RPMI7951 (cell line): Measurements from ENCODE around the gene ANKRD63. TPM values are rescaled to one million over a fixed set of nuclear protein-coding genes. Genes with fewer than 3 reads are reported as not detected.
A peak's percentile ranks its signal among the peaks of the same experiment; 100 is the strongest.

Experiments
- DNase-seq: peaks from one replicate; pipeline ENCODE4 v3.0.0-alpha.2; 2012; ENCODE audit warnings: low read depth
- total RNA-seq: library from RNA; depleted of rRNA; stranded (reverse); fragments of >200 nt; shearing (Covaris generic); gene quantifications from 2 replicates; pipeline ENCODE4 v1.2.3, GENCODE V29; 2014; rRNA removed

ANKRD63 gene
- total RNA-seq, 1 experiment from 2014 or later = not detected

GRCh38 chr15:40243126-40243810, 39.6 kb downstream of the ANKRD63 start:
- DNase-seq = no peak

- no peak for DNase-seq
Measured at GRCh38 chr15:40242601-40243000, 40.3 kb downstream of the ANKRD63 start.

- no peak for DNase-seq
Measured at GRCh38 chr15:40242213-40242599, 40.7 kb downstream of the ANKRD63 start.

GRCh38 chr15:40241269-40242212, 41.3 kb downstream of the ANKRD63 start:
- DNase-seq = no peak

GRCh38 chr15:40240619-40241221, 42.1 kb downstream of the ANKRD63 start:
- DNase-seq = peak; percentile 40

GRCh38 chr15:40239693-40240618, 42.9 kb downstream of the ANKRD63 start:
- peak; percentile 68 for DNase-seq

- no peak for DNase-seq
Measured at GRCh38 chr15:40239404-40239692, 43.5 kb downstream of the ANKRD63 start.

- DNase-seq = peak; percentile 77
Measured at GRCh38 chr15:40238532-40239403, 44.1 kb downstream of the ANKRD63 start, which contains the start of gene PAK6. Gene PAK6, plus strand, starts transcription at chr15:40239063. Its CDS starts 25,723 bp downstream, at chr15:40264786.

GRCh38 chr15:40235201-40235885, 47.5 kb downstream of the ANKRD63 start:
- no peak for DNase-seq

GRCh38 chr15:40234783-40235182, 48.1 kb downstream of the ANKRD63 start:
- peak; percentile 53 for DNase-seq

- peak; percentile 27 for DNase-seq
Measured at GRCh38 chr15:40233727-40234577, 48.9 kb downstream of the ANKRD63 start.

GRCh38 chr15:40232625-40233070, 50.2 kb downstream of the ANKRD63 start:
- peak; percentile 97 for DNase-seq

Other genes starting within 250 kb of the ANKRD63 start
- 404 and 461 TPM in 2 replicates for gene SRP14, start 243.9 kb downstream of the ANKRD63 start, total RNA-seq
- gene BMF, start 174.2 kb downstream of the ANKRD63 start, total RNA-seq = 13.8 and 13.9 TPM in 2 replicates
- gene BUB1B, start 122.0 kb downstream of the ANKRD63 start, total RNA-seq = 108 and 126 TPM in 2 replicates
- 7.9 and 9.5 TPM in 2 replicates for gene PAK6, start 44.0 kb downstream of the ANKRD63 start, total RNA-seq
- gene PLCB2, start 24.9 kb upstream of the ANKRD63 start, total RNA-seq = 1.4 and 1.6 TPM in 2 replicates
- gene INAFM2, start 40.6 kb upstream of the ANKRD63 start, total RNA-seq = 23.0 and 25.6 TPM in 2 replicates
- gene CCDC9B, start 57.9 kb upstream of the ANKRD63 start, total RNA-seq = 8.1 and 8.5 TPM in 2 replicates
- gene PHGR1, start 68.0 kb upstream of the ANKRD63 start, total RNA-seq = not detected in 2 replicates
- 0.24 and 0.59 TPM in 2 replicates for gene DISP2, start 75.2 kb upstream of the ANKRD63 start, total RNA-seq
- gene KNSTRN, start 99.7 kb upstream of the ANKRD63 start, total RNA-seq = 186 and 201 TPM in 2 replicates
- gene IVD, start 122.7 kb upstream of the ANKRD63 start, total RNA-seq = 21.0 and 24.5 TPM in 2 replicates
- gene BAHD1, start 157.9 kb upstream of the ANKRD63 start, total RNA-seq = 7.6 and 11.5 TPM in 2 replicates
- 27.1 and 29.3 TPM in 2 replicates for gene CHST14, start 187.9 kb upstream of the ANKRD63 start, total RNA-seq